EH (cell line): ENCODE results near the gene SALL1.

ENCODE experiments used
- DNase-seq: peaks from one replicate; pipeline ENCODE4 v3.0.0-alpha.2; 2015; ENCODE audit warnings: low read depth

Gene SALL1

GRCh38 chr16:51156807-51157200 lies 5.7 kb upstream of the SALL1 start:
- DNase-seq = peak; percentile 27

- peak; percentile 68 for DNase-seq
Observed at GRCh38 chr16:51155820-51156806, 5.0 kb upstream of the SALL1 start.

- peak; percentile 64 for DNase-seq
Observed at GRCh38 chr16:51155199-51155607, 4.1 kb upstream of the SALL1 start.

- DNase-seq = peak; percentile 53
Observed at GRCh38 chr16:51154271-51155171, 3.5 kb upstream of the SALL1 start.

- peak; percentile 54 for DNase-seq
Observed at GRCh38 chr16:51153577-51154031, 2.5 kb upstream of the SALL1 start.

- peak; percentile 73 for DNase-seq
Observed at GRCh38 chr16:51152691-51153576, 1.9 kb upstream of the SALL1 start.

- peak; percentile 94 for DNase-seq
Observed at GRCh38 chr16:51151961-51152663, 1.0 kb upstream of the SALL1 start.

- DNase-seq = peak; percentile 87
Observed at GRCh38 chr16:51151435-51151960, 428 bp upstream of the SALL1 start.

GRCh38 chr16:51150165-51150887 lies 744 bp downstream of the SALL1 start:
- DNase-seq = peak; percentile 34

GRCh38 chr16:51149721-51150164 lies 1.3 kb downstream of the SALL1 start:
- peak; percentile 24 for DNase-seq

GRCh38 chr16:51149251-51149661 lies 1.8 kb downstream of the SALL1 start:
- DNase-seq = peak; percentile 59

- DNase-seq = peak; percentile 53
Observed at GRCh38 chr16:51148678-51149228, 2.3 kb downstream of the SALL1 start.

GRCh38 chr16:51147776-51148677 lies 3.0 kb downstream of the SALL1 start:
- peak; percentile 31 for DNase-seq

- DNase-seq = peak; percentile 74
Observed at GRCh38 chr16:51146256-51146924, 4.7 kb downstream of the SALL1 start.

- peak; percentile 39 for DNase-seq
Observed at GRCh38 chr16:51144203-51144602, 6.9 kb downstream of the SALL1 start.

GRCh38 chr16:51143196-51143977 lies 7.7 kb downstream of the SALL1 start:
- DNase-seq = no peak

GRCh38 chr16:51141541-51141940 lies 9.5 kb downstream of the SALL1 start:
- DNase-seq = no peak
